HEK293 (cell line): Measurements from ENCODE around the gene FBXO9.

Experiments used
- CTCF ChIA-PET: fragments of 350-600 bp; formaldehyde crosslinking; extraction: SDS; loops from one replicate; lab custom pipeline; 2021; ENCODE audit warnings: antibody characterized with exemption; lab: Yijun Ruan, JAX
- POLR2A ChIA-PET: fragments of 300-600 bp; formaldehyde crosslinking; extraction: SDS; loops from one replicate; lab custom pipeline; 2020; ENCODE audit warnings: antibody characterized with exemption, inconsistent platforms; lab: Yijun Ruan, JAX
- H3K27ac ChIP-seq: fragments of 200-500 bp; sonication (Bioruptor generic); 2 replicates; pipeline ENCODE4 v1.5.1; 2014; ENCODE audit warnings: low read depth, low read length, control low read depth, inconsistent platforms; ENCODE audit errors: extremely low read depth
- H3K36me3 ChIP-seq, 2 experiments: fragments of 200-500 bp in 1 of 2; sonication (Bioruptor generic) in 1 of 2; 1 replicate in 1 of 2; 2 replicates in 1 of 2; pipeline ENCODE4 v1.5.1; 2014 to 2017; ENCODE audit warnings: inconsistent platforms in 2 of 2, low read length in 2 of 2; ENCODE audit not compliant: control insufficient read depth in 2 of 2, insufficient read depth in 1 of 2
- H3K4me1 ChIP-seq: fragments of 200-500 bp; sonication (Bioruptor generic); 2 replicates; pipeline ENCODE4 v1.5.1; 2014; ENCODE audit warnings: mild to moderate bottlenecking, low read length, inconsistent platforms; ENCODE audit not compliant: control insufficient read depth, insufficient read depth
- H3K4me3 ChIP-seq: 2 replicates; pipeline ENCODE4 v1.5.1; 2011; ENCODE audit warnings: low read depth, mild to moderate bottlenecking, control low read depth, low read length, moderate library complexity
- H3K9me3 ChIP-seq: fragments of 200-500 bp; sonication (Bioruptor generic); 2 replicates; pipeline ENCODE4 v1.5.1; 2014; ENCODE audit warnings: low read depth, low read length, inconsistent platforms; ENCODE audit not compliant: control insufficient read depth, insufficient read depth
- SP2 ChIP-seq: fragments of 450-650 bp; formaldehyde crosslinking; IDR thresholded peaks from 2 replicates; pipeline ENCODE4 v1.5.1; 2016; ENCODE audit warnings: missing biosample characterization, missing genetic modification characterization
- ZBTB17 ChIP-seq: fragments of 450-650 bp; formaldehyde crosslinking; IDR thresholded peaks from 2 replicates; pipeline ENCODE4 v1.5.1; 2016; ENCODE audit warnings: missing biosample characterization, missing genetic modification characterization
- ZNF114 ChIP-seq: fragments of 450-650 bp; formaldehyde crosslinking; IDR thresholded peaks from 2 replicates; pipeline ENCODE4 v1.5.0; 2017; ENCODE audit warnings: missing biosample characterization, missing genetic modification characterization
- ZNF521 ChIP-seq: fragments of 450-650 bp; formaldehyde crosslinking; IDR thresholded peaks from 2 replicates; pipeline ENCODE4 v1.5.1; 2017; ENCODE audit warnings: missing biosample characterization, mild to moderate bottlenecking, missing genetic modification characterization
- ZNF544 ChIP-seq: fragments of 450-650 bp; formaldehyde crosslinking; IDR thresholded peaks from 2 replicates; pipeline ENCODE4 v1.5.0; 2017; ENCODE audit warnings: missing biosample characterization, missing genetic modification characterization
- ZNF558 ChIP-seq: fragments of 450-650 bp; formaldehyde crosslinking; IDR thresholded peaks from 2 replicates; pipeline ENCODE4 v1.5.1; 2016; ENCODE audit warnings: missing biosample characterization, missing genetic modification characterization
- ZNF785 ChIP-seq: fragments of 450-650 bp; formaldehyde crosslinking; IDR thresholded peaks from 2 replicates; pipeline ENCODE4 v1.5.1; 2016; ENCODE audit warnings: missing biosample characterization, missing genetic modification characterization
- TF ChIP-seq, protein P1 (sequence below): fragments of 450-650 bp; formaldehyde crosslinking; IDR thresholded peaks from 2 replicates; pipeline ENCODE4 v1.5.1; 2016; ENCODE audit warnings: missing biosample characterization, missing genetic modification characterization
- TF ChIP-seq, protein P2 (sequence below): fragments of 450-650 bp; formaldehyde crosslinking; IDR thresholded peaks from 2 replicates; pipeline ENCODE4 v1.5.1; 2016; ENCODE audit warnings: missing biosample characterization, missing genetic modification characterization
- TF ChIP-seq, protein P3 (sequence below): fragments of 450-650 bp; formaldehyde crosslinking; IDR thresholded peaks from 2 replicates; pipeline ENCODE4 v1.5.1; 2016; ENCODE audit warnings: missing biosample characterization, missing genetic modification characterization
- TF ChIP-seq, protein P4 (sequence below): fragments of 450-650 bp; formaldehyde crosslinking; IDR thresholded peaks from 2 replicates; pipeline ENCODE4 v1.5.0; 2017; ENCODE audit warnings: missing biosample characterization, missing genetic modification characterization, borderline replicate concordance
- TF ChIP-seq, protein P5 (sequence below): fragments of 450-650 bp; formaldehyde crosslinking; IDR thresholded peaks from 2 replicates; pipeline ENCODE4 v1.5.1; 2017; ENCODE audit warnings: missing biosample characterization, missing genetic modification characterization
- TF ChIP-seq, protein P6 (sequence below): fragments of 450-650 bp; formaldehyde crosslinking; IDR thresholded peaks from 2 replicates; pipeline ENCODE4 v1.5.1; 2016; ENCODE audit warnings: missing biosample characterization, missing genetic modification characterization, low read depth
- TF ChIP-seq, protein P7 (sequence below): fragments of 450-650 bp; formaldehyde crosslinking; IDR thresholded peaks from 2 replicates; pipeline ENCODE4 v1.5.1; 2017; ENCODE audit warnings: missing biosample characterization, missing genetic modification characterization

FBXO9 gene

DNA sequence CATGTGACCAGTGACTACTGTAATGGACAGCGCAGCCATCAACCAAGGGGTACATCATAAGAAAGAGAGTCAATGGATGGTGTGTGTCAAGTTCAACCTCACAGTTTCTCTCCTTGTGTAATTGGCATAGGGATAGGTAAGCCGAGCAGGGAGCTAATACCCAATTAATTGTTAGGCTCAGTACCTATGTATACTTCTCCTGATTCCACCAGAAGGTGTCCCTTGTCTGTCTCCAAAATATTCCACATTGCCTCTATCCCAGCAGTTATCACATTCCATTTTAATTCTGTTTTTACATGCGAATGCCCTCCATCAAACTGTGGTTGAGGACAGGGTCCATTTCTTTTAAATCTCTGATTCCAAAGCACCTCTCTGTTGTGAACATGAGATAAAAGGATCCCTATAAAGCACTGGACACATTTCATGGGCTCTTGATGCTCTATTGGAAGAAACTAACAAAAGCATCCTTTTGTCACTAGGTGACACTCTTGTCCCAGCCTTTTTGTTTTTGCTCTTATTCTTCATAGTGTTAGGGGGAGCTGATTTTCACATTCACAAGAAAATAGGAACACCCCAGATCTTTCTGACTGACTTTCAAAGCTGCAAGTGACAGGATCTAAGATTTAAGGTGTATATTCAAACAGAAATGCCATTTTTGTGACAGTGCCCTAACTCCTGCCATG lies 38.9 kb downstream of the FBXO9 start (continued):
- TF ChIP-seq, protein P1, sequence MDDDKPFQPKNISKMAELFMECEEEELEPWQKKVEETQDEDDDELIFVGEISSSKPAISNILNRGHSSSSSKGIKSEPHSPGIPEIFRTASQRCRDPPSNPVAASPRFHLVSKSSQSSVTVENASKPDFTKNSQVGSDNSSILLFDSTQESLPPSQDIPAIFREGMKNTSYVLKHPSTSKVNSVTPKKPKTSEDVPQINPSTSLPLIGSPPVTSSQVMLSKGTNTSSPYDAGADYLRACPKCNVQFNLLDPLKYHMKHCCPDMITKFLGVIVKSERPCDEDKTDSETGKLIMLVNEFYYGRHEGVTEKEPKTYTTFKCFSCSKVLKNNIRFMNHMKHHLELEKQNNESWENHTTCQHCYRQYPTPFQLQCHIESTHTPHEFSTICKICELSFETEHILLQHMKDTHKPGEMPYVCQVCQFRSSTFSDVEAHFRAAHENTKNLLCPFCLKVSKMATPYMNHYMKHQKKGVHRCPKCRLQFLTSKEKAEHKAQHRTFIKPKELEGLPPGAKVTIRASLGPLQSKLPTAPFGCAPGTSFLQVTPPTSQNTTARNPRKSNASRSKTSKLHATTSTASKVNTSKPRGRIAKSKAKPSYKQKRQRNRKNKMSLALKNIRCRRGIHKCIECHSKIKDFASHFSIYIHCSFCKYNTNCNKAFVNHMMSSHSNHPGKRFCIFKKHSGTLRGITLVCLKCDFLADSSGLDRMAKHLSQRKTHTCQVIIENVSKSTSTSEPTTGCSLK (tag by site-specific recombination): no peak
- TF ChIP-seq, protein P2, sequence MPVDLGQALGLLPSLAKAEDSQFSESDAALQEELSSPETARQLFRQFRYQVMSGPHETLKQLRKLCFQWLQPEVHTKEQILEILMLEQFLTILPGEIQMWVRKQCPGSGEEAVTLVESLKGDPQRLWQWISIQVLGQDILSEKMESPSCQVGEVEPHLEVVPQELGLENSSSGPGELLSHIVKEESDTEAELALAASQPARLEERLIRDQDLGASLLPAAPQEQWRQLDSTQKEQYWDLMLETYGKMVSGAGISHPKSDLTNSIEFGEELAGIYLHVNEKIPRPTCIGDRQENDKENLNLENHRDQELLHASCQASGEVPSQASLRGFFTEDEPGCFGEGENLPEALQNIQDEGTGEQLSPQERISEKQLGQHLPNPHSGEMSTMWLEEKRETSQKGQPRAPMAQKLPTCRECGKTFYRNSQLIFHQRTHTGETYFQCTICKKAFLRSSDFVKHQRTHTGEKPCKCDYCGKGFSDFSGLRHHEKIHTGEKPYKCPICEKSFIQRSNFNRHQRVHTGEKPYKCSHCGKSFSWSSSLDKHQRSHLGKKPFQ (tag by site-specific recombination): no peak
- TF ChIP-seq ZNF114: no peak
- TF ChIP-seq, all 188 proteins: peak for 2

DNA sequence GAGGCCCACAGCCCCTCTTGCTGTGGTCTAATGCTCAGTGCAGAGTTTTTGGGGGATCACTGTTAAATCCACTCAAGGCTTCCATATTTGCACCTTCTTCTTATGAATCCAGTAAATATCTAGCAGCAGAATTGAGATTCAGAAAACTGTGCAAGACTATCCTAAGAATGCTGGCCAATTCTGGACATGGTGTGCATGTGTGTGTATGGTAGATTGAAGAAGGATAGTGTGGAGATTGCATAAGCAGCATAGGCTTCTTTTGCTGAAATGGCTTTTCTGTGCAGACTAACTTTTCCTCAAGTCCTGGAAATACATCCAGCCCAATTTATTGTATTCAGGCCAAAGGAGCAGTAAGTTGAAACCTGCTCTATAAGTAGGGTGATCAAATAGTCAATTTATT lies 39.7 kb downstream of the FBXO9 start:
- TF ChIP-seq ZBTB17 (no peak), ZNF558 (no peak), SP2 (tag by site-specific recombination) (no peak)
- TF ChIP-seq, protein P3, sequence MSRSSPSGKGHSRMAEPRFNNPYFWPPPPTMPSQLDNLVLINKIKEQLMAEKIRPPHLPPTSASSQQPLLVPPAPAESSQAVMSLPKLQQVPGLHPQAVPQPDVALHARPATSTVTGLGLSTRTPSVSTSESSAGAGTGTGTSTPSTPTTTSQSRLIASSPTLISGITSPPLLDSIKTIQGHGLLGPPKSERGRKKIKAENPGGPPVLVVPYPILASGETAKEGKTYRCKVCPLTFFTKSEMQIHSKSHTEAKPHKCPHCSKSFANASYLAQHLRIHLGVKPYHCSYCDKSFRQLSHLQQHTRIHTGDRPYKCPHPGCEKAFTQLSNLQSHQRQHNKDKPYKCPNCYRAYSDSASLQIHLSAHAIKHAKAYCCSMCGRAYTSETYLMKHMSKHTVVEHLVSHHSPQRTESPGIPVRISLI: no peak
- TF ChIP-seq, protein P4, sequence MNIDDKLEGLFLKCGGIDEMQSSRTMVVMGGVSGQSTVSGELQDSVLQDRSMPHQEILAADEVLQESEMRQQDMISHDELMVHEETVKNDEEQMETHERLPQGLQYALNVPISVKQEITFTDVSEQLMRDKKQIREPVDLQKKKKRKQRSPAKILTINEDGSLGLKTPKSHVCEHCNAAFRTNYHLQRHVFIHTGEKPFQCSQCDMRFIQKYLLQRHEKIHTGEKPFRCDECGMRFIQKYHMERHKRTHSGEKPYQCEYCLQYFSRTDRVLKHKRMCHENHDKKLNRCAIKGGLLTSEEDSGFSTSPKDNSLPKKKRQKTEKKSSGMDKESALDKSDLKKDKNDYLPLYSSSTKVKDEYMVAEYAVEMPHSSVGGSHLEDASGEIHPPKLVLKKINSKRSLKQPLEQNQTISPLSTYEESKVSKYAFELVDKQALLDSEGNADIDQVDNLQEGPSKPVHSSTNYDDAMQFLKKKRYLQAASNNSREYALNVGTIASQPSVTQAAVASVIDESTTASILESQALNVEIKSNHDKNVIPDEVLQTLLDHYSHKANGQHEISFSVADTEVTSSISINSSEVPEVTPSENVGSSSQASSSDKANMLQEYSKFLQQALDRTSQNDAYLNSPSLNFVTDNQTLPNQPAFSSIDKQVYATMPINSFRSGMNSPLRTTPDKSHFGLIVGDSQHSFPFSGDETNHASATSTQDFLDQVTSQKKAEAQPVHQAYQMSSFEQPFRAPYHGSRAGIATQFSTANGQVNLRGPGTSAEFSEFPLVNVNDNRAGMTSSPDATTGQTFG (tag by site-specific recombination): no peak
- Histone ChIP-seq H3K27ac (no peak overlapping the region), H3K9me3 (no peaks in the 10 kb centered on the region), H3K36me3 (peaks cover 4 to 30% of the 10 kb centered on the region in 2 experiments), H3K4me1 (no peaks in the 10 kb centered on the region), H3K4me3 (no peak overlapping the region)
- ChIA-PET POLR2A (no interaction called here), CTCF (interaction anchor here (0.7 to 1.4 kb wide), 7 partner anchors 7 to 388 kb away, joined by 3 to 6 read pairs (median 3); no protein-coding TSS in a partner anchor)

DNA sequence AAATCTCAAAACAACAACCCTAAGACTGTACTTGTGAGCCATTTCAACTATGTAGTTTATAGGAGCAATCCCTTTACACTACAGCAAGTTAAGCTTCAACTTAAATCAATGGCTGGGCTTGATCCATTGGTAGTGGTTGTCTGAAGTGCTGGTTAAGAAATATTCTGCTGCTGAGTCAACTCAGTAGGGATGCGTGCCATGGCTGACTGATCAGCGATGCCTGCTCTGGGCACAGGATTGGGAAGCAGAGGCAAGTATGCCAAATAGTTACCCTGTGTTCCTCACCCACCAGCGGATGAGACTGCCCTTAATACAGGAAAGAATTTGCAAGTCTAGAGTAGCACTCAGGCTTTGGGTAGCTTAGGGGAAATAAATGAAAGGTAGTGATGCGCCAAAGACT lies 41.9 kb downstream of the FBXO9 start:
- CTCF ChIA-PET: interaction anchor here (1.0 to 1.3 kb wide), 3 partner anchors 64 to 622 kb away, joined by 3 to 5 read pairs (median 4); no protein-coding TSS in a partner anchor
- no peak for TF ChIP-seq ZNF544 (tag by site-specific recombination)
- TF ChIP-seq, protein P5, sequence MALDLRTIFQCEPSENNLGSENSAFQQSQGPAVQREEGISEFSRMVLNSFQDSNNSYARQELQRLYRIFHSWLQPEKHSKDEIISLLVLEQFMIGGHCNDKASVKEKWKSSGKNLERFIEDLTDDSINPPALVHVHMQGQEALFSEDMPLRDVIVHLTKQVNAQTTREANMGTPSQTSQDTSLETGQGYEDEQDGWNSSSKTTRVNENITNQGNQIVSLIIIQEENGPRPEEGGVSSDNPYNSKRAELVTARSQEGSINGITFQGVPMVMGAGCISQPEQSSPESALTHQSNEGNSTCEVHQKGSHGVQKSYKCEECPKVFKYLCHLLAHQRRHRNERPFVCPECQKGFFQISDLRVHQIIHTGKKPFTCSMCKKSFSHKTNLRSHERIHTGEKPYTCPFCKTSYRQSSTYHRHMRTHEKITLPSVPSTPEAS (tag by site-specific recombination): no peak
- TF ChIP-seq, protein P4 (tag by site-specific recombination): no peak
- TF ChIP-seq, protein P6, sequence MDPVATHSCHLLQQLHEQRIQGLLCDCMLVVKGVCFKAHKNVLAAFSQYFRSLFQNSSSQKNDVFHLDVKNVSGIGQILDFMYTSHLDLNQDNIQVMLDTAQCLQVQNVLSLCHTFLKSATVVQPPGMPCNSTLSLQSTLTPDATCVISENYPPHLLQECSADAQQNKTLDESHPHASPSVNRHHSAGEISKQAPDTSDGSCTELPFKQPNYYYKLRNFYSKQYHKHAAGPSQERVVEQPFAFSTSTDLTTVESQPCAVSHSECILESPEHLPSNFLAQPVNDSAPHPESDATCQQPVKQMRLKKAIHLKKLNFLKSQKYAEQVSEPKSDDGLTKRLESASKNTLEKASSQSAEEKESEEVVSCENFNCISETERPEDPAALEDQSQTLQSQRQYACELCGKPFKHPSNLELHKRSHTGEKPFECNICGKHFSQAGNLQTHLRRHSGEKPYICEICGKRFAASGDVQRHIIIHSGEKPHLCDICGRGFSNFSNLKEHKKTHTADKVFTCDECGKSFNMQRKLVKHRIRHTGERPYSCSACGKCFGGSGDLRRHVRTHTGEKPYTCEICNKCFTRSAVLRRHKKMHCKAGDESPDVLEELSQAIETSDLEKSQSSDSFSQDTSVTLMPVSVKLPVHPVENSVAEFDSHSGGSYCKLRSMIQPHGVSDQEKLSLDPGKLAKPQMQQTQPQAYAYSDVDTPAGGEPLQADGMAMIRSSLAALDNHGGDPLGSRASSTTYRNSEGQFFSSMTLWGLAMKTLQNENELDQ (tag by site-specific recombination): no peak
- TF ChIP-seq, protein P7, sequence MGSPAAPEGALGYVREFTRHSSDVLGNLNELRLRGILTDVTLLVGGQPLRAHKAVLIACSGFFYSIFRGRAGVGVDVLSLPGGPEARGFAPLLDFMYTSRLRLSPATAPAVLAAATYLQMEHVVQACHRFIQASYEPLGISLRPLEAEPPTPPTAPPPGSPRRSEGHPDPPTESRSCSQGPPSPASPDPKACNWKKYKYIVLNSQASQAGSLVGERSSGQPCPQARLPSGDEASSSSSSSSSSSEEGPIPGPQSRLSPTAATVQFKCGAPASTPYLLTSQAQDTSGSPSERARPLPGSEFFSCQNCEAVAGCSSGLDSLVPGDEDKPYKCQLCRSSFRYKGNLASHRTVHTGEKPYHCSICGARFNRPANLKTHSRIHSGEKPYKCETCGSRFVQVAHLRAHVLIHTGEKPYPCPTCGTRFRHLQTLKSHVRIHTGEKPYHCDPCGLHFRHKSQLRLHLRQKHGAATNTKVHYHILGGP (tag by site-specific recombination): no peak
- no peak for TF ChIP-seq ZNF785 (tag by site-specific recombination)
- no peak for TF ChIP-seq ZNF521 (tag by site-specific recombination)

More for the DNA sequence above, 41.9 kb downstream of the FBXO9 start:
- POLR2A ChIA-PET: no interaction called here
- Histone ChIP-seq H3K4me3 (no peak overlapping the region), H3K9me3 (no peaks in the 10 kb centered on the region), H3K4me1 (no peaks in the 10 kb centered on the region), H3K27ac (no peak overlapping the region), H3K36me3 (peaks cover 0 to 13% of the 10 kb centered on the region in 2 experiments; a peak in 1 of 3 replicates)
